VCaP (cell line): Measurements from ENCODE around the gene LHFPL4.

Experiments used
- H3K27ac ChIP-seq: fragments of 450-650 bp; 2 replicates; pipeline ENCODE4 v1.5.1; 2017
- CTCF ChIP-seq: fragments of 450-650 bp; conservative IDR thresholded peaks from 2 replicates; pipeline ENCODE4 v1.5.1; 2017; ENCODE audit warnings: mild to moderate bottlenecking, moderate library complexity

LHFPL4 gene

GRCh38 chr3:9473496-9474065 is 80.0 kb downstream of the LHFPL4 start:
- no peak overlapping the region for H3K27ac ChIP-seq
- no peak for TF ChIP-seq CTCF

- TF ChIP-seq CTCF, result no peak
- no peak overlapping the region for H3K27ac ChIP-seq
These were observed 83.6 kb downstream of the LHFPL4 start for GRCh38 chr3:9469986-9470385.

GRCh38 chr3:9468460-9468859 is 85.2 kb downstream of the LHFPL4 start:
- no peak for TF ChIP-seq CTCF
- H3K27ac ChIP-seq, result no peak overlapping the region

GRCh38 chr3:9467451-9467850 is 86.2 kb downstream of the LHFPL4 start:
- no peak for TF ChIP-seq CTCF
- H3K27ac ChIP-seq, result no peak overlapping the region

DNA sequence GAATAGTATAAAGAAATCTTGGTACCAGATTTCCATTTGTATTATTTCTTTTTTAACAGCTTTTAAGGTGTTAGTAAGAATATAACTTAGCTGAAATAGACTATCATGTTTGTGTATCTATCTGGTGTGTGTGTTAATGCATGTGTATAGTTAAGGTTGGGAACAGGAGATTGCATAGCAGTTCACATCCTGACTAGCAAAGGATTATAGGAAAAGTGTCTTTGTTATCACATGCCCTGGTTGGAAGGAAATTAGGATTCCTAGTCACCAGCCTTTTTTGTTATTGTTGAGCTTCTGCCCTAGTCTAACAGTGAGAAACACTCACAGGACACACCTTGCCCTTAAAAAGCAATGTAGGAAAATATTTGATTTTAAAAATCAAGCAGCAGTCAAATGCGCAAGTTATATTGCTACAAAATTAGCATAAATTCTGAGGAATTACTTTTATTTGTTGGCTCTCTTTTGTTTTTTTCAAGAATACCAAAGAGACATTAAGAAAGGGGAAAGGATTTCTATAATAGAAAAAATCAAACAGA is 98.0 kb downstream of the LHFPL4 start:
- H3K27ac ChIP-seq, result no peak overlapping the region
- no peak for TF ChIP-seq CTCF

DNA sequence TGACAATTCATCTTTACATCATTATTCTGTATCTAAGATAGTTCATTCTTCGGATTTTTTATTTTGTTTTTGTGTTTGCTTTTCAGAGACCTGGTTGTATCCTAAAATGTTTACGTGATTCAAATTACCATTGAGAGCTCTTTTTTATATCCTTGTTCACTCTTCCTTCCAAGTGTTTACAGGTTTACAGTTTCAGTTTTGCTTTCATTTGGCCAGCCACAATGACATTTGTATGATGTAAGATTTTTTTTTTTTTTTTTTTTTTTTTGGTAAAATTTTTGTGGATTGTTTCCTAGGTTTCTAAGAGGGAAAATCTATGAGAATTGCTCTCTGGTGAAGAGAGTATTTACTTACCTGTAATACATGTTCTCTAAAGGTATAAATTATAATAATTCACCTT is 101.2 kb downstream of the LHFPL4 start:
- no peak for TF ChIP-seq CTCF
- no peak overlapping the region; the same call in 1 of the 2 replicates for H3K27ac ChIP-seq

DNA sequence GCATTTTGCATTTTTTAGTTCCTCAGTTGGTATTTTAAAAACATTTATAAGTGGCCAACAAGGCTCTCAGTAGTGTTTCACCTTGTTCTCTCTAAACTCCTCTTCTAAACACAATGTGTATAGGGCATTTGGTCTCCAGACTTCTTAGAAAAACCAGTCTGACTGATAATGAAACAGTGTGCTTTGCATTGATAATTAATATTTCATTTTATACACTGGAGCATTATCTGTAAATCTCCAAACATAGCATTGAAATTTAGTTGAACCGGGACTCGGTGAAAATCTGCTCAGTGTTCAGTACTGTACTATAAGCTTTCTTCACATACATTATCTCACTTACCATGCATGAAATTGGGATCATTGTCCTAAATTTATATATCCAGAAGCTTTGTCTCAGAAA is 102.6 kb downstream of the LHFPL4 start:
- TF ChIP-seq CTCF, result no peak
- H3K27ac ChIP-seq, result no peak overlapping the region; the same call in 1 of the 2 replicates
